ENCODE data around the gene FAM32A. TPM values are rescaled to one million over a fixed set of nuclear protein-coding genes. Genes with fewer than 3 reads are reported as not detected.

FAM32A gene
- total and polyA plus RNA-seq, 10 of the 15 experiments (the other 5 are each of a cell fraction or from before 2014, with no cell fraction given), result 33.3 to 116 (median 71.9) TPM

DNA sequence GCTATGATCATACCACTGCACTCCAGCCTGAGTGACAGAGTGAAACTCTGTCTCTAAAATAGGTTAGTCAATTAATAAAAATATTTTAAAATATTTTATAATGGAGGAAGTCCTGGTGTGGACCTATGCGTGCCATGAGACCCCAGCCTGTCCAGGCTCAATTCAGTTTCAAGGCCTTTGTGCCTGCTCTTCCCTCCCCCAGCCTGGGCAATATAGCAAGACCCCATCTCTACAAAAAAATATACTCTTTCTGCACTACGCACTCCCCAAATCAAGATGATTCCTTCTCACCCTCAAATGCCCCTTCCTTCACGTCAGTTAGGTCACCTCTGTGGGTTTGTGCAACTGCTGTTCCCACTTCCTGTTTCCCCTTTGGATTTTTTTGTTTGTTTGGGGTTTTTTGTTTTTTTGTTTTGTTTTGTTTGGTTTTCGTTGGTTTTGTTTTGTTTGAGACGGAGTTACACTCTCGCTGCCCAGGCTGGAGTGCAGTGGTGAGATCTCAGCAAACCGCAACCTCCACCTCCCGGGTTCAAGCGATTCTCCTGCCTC is 43.1 kb upstream of the FAM32A start:
- FAIRE-seq (no peak), DNase-seq (ENCODE audit: low read depth, low spot score) (no peak), ATAC-seq (no peak)
- Histone ChIP-seq H3K4me1 (ENCODE audit: control insufficient read depth, insufficient read depth, low read length) (peaks cover 34% of the 10 kb centered on the region), H3K27me3 (replicated peaks in 1 of 2; ENCODE audit: control insufficient read depth in 2 of 2, insufficient read depth in 2 of 2, low read length in 1 of 2) (no peaks in the 10 kb centered on the region), H3K27ac (ENCODE audit: control insufficient read depth, insufficient read depth) (peak overlapping the region; percentile 99), H3K9me3 (replicated peaks; ENCODE audit: control insufficient read depth, insufficient read depth, low read length) (no peaks in the 10 kb centered on the region; the same call in 1 of the 3 replicates), H4K20me1 (ENCODE audit: control insufficient read depth, insufficient read depth) (peaks cover 6% of the 10 kb centered on the region; the same call in 1 of the 2 replicates), H3K4me2 (ENCODE audit: control insufficient read depth, insufficient read depth) (no peak overlapping the region), H3K9ac (ENCODE audit: control insufficient read depth, insufficient read depth, low read length) (no peak overlapping the region), H3K4me3 (no peak overlapping the region), H3K79me2 (ENCODE audit: control insufficient read depth, insufficient read depth, low read length) (peaks cover 38% of the 10 kb centered on the region), H2AFZ (ENCODE audit: control insufficient read depth, low read depth, low read length) (no peak overlapping the region), H3K36me3 (ENCODE audit: control insufficient read depth in 2 of 2, insufficient read depth in 2 of 2, low read length in 1 of 2) (no peaks in the 10 kb centered on the region; a peak in 1 of 4 replicates)
- ChIA-PET CTCF (interaction anchor here (1.1 to 8.2 kb wide), 2 partner anchors 24 to 29 kb away, joined by 3 to 111 read pairs; no protein-coding TSS in a partner anchor), POLR2A (interaction anchor here (0.9 to 7.2 kb wide), 4 partner anchors 8 to 64 kb away, joined by 3 to 174 read pairs (median 6); partner anchors contain the start of gene RAB8A), RAD21 (ENCODE audit: unreplicated experiment) (interaction anchor here (0.6 to 2.1 kb wide), 6 partner anchors 8 to 306 kb away, joined by 3 to 7 read pairs (median 4); no protein-coding TSS in a partner anchor), SMC1A (ENCODE audit: uncharacterized antibody, unreplicated experiment) (interaction anchor here (1.1 to 9.6 kb wide), 6 partner anchors 24 to 307 kb away, joined by 3 to 135 read pairs (median 16); partner anchors contain the start of gene RAB8A)
- intact Hi-C loops (cut with micrococcal nuclease; ENCODE audit: unreplicated experiment), result loop anchor here (5.0 kb wide), 1 partner anchor 445 kb away; no protein-coding TSS in a partner anchor
- in situ Hi-C loops (cut with MboI), result no loop called here
- TF ChIP-seq CBX5 (IDR thresholded peaks at IDR 0.05; ENCODE audit: low read depth) (0 out of 2 replicates have a peak, but pooled peaks have one; percentile 4), IKZF2 (IDR thresholded peaks at IDR 0.05) (no peak; a peak in 2 of 4 replicates), SPI1 (IDR thresholded peaks at IDR 0.05; ENCODE audit: borderline replicate concordance, insufficient read depth, low read depth, low read length) (peak; percentile 84), GABPA (IDR thresholded peaks at IDR 0.05; ENCODE audit: low read depth) (no peak), RUNX3 (IDR thresholded peaks at IDR 0.05; ENCODE audit: low read length) (peak; percentile 64), HDGF (IDR thresholded peaks at IDR 0.05) (0 out of 2 replicates have a peak, but pooled peaks have one; percentile 13), TCF12 (IDR thresholded peaks at IDR 0.05; ENCODE audit: low read depth, low read length) (0 out of 2 replicates have a peak, but pooled peaks have one; percentile 13)
- TF ChIP-seq, protein P1, sequence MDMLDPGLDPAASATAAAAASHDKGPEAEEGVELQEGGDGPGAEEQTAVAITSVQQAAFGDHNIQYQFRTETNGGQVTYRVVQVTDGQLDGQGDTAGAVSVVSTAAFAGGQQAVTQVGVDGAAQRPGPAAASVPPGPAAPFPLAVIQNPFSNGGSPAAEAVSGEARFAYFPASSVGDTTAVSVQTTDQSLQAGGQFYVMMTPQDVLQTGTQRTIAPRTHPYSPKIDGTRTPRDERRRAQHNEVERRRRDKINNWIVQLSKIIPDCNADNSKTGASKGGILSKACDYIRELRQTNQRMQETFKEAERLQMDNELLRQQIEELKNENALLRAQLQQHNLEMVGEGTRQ (IDR thresholded peaks at IDR 0.05; ENCODE audit: borderline replicate concordance, low read depth, low read length), result no peak
- TF ChIP-seq, protein P2, sequence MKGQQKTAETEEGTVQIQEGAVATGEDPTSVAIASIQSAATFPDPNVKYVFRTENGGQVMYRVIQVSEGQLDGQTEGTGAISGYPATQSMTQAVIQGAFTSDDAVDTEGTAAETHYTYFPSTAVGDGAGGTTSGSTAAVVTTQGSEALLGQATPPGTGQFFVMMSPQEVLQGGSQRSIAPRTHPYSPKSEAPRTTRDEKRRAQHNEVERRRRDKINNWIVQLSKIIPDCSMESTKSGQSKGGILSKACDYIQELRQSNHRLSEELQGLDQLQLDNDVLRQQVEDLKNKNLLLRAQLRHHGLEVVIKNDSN (IDR thresholded peaks at IDR 0.05; ENCODE audit: borderline replicate concordance, extremely low read length, insufficient read depth, low read depth, low read length), result no peak
- WGBS (ENCODE audit: insufficient coverage, insufficient replicate concordance, low lambda C conversion rate, missing lambda C conversion rate), result 37% methylated on average over 9 of the region's 9 CpGs
- BruUV-seq (replicated peaks), result no TSS peak
